CD4-positive, alpha-beta T cell treated with Interleukin-4 for 1 hour (primary cell): ENCODE data around the gene FILIP1L.

ENCODE experiments used
- DNase-seq, 2 donors: peaks; one replicate each; pipeline ENCODE4 v3.0.0-alpha.2; 2020 to 2022

The FILIP1L gene

DNA sequence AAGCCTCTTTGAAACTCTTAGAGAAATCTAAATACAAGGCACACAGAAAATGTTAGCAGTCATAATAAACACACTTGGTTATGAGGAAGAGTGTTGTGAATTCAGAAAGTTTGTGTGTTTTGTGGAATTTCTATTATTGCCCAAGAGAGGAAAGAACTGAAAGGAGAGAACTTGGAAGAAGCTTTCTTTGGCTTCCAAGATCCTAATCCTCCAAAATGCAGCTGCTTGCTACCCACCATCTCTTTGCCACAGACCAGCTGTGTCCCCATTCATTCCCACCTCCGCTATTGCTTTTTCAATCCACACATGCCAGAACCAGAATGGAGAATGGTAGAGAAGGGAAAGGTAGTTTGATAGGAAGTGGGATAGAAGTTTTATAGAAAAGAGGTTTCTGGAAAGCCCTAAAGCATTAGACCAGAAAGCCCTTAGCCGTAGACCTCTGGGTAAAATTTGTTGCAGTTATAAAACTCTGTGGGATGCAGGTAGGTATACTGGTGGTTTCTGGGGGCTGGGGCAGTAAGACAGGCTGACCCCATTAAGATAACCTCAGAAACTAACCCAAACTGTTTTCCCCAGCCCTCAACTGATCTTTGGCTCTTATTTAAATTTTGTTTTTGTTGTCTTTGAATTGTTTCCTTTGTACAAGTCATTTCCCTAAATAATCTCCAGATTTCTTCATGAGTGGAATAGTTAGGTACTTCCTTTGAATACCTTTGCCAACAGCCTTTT is 108.5 kb downstream of the FILIP1L start:
- no peak for DNase-seq

GRCh38 chr3:100004931-100005330 is 109.4 kb downstream of the FILIP1L start:
- no peak for DNase-seq

DNA sequence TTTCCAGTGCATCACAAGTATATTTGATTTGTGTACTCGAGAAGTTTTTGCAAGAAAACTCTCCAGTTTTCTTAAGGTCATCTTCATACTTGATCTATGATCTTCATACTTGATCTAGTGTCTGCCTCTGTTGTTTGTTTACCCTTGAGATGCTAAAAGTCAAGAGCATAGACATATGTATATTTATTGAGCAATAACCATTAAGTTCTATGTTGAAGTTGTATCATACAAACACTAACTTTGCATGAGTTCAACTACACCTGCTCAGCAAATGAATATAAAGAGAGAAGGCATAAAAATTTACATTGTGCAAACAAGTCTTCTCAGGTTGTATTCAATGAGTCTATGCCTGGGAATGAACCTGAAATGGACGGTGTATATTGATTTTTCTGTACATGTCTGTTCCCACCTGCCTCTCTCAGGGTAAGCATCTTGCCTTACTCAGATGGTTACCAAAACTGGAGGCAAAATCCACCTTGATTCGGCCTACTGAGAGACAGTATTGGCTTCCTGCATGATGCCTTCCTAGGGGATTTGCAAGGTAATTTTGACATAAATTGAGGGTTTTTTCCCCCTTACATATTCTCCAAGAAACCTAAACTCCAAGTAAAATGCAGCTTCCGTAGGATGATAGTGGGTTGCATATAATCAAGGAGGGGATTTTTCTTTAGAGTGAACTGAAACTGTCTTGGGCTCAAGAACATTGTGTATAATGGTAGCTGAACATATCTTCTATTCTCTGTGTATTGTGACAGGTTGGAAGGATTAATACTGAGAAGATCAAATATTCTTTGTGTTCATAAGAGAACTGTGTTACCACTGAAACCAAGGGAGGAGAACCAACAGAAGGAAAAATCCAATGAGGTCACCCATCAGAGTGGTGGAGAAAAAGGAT is 110.4 kb downstream of the FILIP1L start:
- no peak for DNase-seq

GRCh38 chr3:100002599-100003350 is 111.5 kb downstream of the FILIP1L start:
- DNase-seq = no peak

DNA sequence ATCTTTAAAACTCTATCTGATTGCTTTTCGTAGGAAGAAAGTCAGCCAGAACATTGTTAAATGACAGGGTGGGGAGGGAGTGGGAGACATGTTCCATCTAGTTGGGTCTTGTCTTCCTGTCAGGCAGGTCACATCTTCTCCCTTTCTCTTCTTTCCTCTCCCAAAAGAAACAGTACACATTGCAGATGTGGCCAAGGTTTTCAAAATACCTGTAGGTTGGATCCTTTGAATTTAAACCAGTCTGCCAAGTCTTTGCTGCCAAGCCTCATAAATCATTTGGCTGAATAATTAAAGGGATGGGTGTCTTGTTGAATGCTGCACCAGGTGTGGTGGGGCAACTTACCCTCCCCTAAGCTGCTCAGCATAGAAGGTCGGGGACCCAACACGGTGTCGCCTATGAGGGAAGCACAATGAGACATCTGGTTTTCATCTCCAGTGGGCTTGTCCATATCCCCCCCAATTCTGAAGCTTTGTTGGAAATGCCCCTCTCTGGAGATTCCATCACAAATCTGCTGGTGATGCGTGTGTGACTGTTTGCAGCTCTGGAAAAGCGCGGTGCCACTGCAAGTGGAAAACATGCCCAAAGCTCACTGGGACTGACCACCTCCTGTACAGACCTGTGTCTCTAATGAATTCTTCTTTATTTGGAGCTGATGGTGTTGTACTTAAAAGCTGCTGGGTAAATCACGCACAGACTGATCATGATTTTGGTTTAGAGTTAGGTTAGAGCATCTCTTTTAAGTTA is 112.6 kb downstream of the FILIP1L start:
- no peak for DNase-seq

GRCh38 chr3:100001083-100001482 is 113.2 kb downstream of the FILIP1L start:
- no peak for DNase-seq

GRCh38 chr3:99999536-99999935 is 114.8 kb downstream of the FILIP1L start:
- DNase-seq = no peak

- no peak for DNase-seq
Measured at GRCh38 chr3:99997293-99997692, 117.0 kb downstream of the FILIP1L start.

GRCh38 chr3:99990179-99990578 is 124.1 kb downstream of the FILIP1L start:
- no peak for DNase-seq

DNA sequence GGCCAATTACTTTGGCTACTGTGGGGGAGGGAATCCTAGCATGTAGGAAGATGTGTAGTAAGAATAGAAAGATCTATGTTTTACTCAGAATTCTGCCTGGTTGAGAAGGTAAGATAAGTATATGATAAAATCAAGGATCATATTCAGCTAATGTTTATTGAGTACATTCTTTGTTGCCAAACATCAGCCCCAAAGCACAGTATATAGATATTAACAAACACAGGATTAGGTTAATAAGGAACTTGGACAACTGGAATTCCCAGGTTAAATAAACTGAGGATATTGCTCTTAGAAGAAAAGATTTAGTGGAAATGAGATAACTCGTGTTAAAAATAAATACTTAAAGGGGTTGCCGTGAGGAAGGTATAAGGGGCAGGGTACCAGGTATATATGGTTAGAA is 129.6 kb downstream of the FILIP1L start:
- no peak for DNase-seq

GRCh38 chr3:99984139-99984538 is 130.2 kb downstream of the FILIP1L start:
- no peak for DNase-seq

GRCh38 chr3:99982650-99983049 is 131.7 kb downstream of the FILIP1L start:
- no peak for DNase-seq

DNA sequence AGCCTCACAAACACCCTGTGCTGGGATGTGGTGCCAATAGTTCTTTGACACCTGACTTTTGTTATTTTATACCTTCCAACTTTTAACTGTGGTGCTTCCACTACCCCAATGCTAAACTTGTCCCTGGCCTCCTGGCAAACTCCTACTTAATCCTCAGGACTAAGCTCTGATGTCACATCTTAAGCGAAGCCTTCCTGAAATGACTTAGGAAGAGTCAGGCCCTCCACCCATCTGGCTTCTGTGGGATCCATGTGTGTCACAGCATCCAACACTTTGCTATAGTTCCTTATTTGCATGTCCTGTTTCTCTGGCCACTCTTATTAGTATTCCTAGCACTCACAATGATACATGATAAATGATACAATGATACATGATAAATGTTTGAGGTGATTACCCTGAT is 133.2 kb downstream of the FILIP1L start:
- DNase-seq = no peak

DNA sequence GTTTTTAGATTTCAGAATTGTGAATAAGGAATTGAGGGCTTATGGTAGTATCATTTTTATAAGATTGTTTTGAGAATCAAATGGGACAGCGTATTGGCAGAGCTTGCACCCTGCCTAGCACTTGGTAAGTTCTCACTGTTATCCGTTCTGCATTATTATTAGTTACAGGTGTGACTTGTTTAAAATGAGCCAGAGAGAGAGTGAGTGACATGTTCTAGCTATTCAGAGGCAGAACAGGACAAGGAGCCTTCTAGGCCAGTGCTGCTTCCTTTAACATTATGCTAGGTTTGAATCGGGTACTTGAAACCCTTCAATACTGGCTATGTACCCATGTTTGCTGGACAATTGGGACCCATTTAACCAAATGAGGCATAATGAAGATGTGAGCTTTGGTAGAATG is 133.7 kb downstream of the FILIP1L start:
- no peak for DNase-seq

DNA sequence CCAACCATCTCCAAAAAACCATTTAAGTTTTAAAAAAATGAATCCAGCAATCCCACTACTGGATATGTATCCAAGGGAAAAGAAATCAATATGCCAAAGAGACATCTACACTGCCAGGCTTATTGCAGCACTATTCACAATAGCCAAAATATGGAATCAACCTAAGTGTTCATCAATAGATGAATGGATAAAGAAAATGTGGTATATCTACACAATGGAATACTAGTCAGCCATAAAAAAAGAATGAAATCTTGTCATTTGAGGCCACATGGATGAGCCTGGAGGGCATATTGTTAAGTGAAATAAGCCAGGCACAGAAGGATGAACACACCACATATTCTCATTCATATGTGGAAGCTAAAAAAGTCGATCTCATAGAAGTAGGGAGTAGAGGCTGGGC is 136.1 kb downstream of the FILIP1L start:
- DNase-seq = no peak

DNA sequence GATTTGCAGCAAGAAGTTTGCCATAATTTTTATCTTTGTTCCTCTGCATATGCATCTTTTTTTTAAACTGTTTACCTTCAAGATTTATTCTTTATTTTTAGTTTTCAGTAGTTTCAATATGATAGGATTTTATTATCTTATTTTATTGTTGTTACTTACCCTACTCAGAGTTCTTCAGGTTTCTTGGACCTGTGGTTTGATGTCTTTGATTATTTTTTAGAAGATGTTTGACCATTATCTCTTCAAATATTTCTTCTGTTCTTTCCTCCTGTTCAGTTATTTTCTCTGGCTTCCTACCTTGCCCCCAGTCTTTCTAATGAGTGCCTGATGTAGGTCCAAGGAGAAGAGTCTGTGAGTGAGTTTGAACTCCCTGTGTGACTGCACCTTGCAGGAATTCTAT is 137.7 kb downstream of the FILIP1L start:
- DNase-seq = no peak

DNA sequence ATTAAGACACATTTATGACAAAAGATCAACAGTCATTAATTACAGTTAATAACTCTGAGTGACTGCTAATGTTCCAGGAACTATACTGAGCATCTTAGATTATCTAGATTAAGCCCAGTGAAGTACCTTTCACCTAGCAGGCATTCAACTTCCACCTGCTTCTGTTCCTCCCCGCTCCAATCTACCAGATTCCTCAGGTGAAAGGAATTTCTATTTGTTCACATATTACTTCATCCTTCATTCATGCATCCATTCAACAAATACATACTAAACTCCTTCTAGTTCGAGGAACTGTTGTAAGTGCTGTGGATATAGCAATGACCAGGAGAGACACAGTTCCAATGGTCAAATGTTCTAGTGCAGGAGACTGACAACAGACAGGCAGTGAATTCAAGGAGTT is 139.3 kb downstream of the FILIP1L start:
- no peak for DNase-seq

- DNase-seq = no peak
Measured at GRCh38 chr3:99972380-99973104, 141.8 kb downstream of the FILIP1L start.

DNA sequence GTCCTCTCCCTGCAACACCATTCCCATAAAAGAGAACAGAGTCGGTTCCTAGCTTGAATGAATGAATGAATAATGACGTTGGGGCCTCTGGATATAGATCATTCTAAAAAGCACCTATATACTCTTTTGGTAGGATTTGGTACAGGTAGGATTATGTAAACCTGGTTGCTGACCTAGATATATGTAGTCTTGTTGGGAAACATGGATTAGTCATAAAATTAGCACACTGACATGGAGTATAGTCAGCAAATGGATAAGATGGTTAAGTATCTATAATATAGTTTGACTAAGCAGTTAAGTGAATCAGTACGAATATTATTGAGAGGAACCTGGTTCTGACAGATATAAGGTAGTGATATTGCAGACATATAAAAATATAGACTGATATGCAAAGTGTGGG is 142.5 kb downstream of the FILIP1L start:
- no peak for DNase-seq

DNA sequence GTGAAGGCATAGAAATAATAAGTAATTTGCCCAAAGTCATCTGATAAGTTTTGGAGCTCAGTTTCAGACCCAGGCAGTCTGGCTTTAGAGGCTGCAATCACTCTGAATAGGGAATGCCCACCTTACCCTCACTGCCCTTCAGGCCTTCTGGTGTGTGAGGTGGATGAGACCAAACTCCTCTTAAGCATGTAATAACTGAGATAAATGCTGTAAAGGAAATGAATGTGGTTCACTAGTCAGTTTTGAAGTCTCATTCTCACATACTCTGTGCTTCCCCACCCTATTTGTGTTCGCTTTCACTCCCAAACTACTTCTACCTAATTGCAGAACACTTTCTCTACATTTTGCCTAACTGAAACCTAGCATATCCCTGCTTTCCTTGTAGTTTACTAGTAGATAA is 144.1 kb downstream of the FILIP1L start:
- no peak for DNase-seq

DNA sequence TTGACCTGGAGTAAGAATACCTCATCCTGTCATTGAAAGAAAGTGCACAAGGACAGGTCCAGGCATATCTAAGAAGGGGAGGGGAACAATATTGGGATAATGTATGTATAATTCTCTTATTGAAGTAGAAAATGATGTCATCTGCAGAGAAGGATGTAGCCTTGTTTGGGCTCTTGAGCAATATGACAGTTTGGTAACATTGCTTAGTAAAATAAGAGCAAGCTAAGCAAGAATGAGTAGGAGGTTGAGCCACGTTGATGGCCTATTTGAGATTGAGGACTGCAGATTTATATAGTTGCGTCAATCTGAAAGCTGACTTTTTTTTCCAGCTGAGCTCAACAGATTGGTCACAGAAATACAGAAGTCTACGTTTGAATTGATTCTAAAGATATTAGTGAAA is 145.2 kb downstream of the FILIP1L start:
- no peak for DNase-seq

DNA sequence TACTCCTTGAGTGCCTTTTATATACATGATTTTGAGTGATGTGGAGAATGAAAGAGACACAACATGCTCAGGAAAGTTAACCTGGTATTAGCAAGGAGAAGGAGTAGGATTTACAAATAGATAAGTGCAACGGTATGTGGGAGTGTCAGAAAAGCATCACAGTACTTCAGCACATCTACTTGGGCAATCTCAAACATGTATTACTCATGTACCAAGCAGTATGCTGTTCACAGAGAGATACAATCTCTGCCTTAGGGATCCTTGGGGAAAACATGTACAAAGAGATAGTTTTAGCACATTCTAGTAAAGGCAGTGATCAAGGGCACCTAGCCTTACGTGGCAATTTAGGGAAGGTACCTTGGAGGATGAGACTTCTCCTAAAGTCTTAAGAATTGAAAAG is 146.5 kb downstream of the FILIP1L start:
- no peak for DNase-seq
